HG03558 (cell line): ENCODE measurements around the gene OOSP3.
A peak's percentile ranks its signal among the peaks of the same experiment; 100 is the strongest.
"Not testable (repeated sequence)": the region's sequence is repeated elsewhere in the genome, so short reads cannot be mapped to it uniquely, and the experiment has no call there.

ENCODE experiments used
- ATAC-seq: cut with Tn5 transposase; IDR thresholded peaks from one replicate; pipeline ENCODE4 v1.9.1; 2021; ENCODE audit warnings: moderate number of reproducible peaks; ENCODE audit not compliant: unreplicated experiment; ENCODE audit errors: extremely low read depth

The OOSP3 gene, protein sequence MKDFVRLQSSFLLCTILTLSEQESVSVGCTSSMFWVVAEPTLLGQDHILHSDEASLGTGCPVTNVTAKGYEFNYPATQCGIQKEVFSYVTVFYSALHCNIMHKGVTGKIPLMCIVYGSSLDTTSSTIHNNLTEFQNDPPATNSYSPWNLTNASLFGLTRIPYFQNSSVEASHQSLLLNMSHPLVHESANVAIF

DNA sequence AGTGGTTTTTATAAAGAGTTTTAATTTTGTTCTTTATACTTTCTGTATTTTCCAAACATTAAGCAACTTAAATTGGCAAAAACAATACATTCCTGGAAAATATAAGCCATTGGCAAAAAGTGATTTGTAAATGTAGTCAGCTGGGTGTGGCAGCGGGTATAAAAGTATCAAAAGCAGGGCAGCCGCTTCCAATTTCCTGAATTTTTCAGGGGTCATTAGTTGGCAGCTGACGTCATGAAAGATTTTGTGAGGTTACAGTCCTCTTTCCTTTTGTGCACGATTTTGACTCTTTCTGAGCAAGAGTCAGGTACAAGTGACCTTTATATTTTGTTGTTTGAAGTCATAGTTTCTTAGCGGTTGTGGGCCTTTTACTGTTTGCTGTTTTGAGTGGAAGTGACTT lies at the start of gene OOSP3:
TSS of gene OOSP3 (plus strand) at position 208 of the 400 bp plus-strand sequence. CDS start at position 235, 27 bp downstream.
- no peak for ATAC-seq

DNA sequence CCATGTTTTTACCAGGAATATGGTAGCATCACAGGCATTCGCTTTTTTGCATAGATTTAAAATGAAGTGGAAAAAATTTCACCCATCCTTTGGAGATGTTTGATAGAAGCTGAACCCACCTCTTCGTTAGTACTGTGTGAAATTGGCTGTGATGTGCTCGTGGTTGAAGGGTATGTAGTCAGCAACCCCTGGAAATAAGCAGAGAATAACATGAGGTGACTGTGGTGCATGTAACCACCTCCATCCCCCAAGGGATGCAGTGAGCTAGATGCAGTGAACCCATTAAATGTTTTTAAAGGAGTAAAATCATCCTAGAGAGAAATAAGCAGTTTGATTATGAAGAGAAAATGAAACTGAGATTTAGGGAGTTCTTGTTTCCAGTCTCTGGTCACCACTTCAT lies 49.2 kb upstream of the OOSP3 start:
- ATAC-seq = no peak

DNA sequence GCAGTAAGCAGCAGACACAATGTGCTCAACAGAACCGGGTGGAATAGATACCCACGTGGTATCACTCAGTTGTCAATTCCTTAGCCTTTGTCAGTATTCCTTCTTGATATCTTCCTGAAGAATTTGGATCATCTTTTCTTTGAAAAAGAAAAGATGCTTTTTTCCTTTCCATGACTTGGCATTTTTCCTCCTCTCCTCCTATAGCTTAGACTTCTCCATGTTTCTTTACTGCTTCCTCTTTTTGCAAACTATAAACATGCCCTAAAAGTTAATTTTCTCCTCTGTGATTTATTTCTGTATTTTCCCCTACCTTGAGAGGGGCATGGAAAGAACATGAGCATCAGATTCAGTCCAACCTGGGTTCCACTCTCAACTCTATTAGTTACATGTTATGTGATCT lies 45.0 kb upstream of the OOSP3 start:
- no peak for ATAC-seq

DNA sequence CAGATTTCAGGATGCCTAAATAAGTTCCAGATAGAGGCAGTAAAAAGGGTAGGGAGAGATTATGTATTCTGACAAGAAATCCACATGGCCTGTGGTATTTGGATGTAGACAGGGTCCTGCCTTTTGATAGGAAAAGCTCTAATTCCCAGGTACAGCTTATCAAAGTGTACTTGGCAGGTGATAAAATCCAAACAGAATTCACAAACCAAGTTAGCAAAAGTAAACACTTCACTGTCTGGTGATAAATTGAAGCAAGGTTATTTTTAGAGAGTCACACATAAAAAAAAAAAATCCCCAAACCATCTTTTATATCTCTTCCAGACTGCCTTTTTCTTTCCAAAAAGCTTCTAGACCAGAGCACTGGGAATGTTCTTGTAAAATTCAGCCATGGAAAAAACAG lies 39.0 kb upstream of the OOSP3 start:
- no peak for ATAC-seq

DNA sequence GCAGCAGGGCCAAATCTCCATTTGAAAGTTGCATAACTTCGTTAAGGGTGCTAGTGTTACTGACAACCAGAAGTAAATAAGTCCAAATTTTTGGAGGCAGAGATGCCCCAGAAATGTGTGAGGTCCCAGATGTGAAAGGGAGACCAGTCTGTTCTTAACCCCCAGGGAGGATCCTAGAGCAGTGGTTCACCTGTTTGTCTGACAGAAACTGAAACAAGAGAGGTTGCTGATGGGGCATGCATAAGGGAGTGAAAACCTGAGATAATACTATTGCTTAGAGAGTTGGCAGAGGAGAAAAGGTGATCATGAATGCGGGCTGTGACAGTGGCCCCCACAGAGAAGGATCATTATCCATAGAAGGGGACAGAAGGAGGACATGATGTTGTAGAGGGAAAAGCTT lies 37.1 kb upstream of the OOSP3 start:
- ATAC-seq = no peak

DNA sequence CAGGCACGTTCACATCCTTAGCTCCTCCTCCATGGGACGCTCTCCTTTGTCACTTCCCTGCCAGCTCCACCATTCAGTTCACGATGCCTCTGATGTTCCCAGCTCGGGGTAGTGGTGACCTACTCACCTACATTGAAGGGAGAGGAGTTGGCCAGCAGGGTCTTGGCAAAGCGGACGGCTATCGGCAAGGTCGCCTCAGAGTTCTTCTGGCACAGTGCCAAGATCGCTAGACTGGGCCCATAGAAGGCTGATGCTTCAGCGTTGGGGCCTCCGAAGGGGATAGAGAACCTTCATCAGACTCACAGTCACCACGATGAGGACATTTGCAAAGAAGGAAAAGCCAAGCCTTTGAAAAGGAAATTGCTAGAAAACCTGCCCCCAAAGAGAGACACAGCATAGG lies 36.3 kb upstream of the OOSP3 start:
- no peak for ATAC-seq

DNA sequence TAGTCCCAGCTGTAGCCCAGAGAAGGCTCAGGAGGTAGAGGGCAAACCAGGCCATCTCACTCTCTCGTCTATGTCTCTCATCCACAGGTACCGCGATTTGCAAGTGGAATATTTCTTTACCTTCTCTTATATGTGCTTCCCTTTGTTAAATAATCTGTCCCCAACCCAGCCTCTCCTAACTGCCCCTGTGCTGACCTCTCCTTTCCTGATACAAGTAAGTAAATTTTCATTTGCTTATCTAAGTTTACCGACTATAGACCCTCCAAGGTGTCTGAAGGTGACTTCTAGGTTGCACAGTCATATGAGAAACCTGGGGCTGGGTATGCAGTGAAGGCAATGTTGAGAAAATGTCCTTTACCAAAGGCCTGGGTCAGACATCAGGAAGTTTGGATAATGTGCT lies 33.2 kb upstream of the OOSP3 start, which contains the start of gene CBLIF:
TSS of gene CBLIF (minus strand) at position 101 of the 400 bp plus-strand sequence. CDS start at position 55, 46 bp downstream.
- ATAC-seq = no peak

DNA sequence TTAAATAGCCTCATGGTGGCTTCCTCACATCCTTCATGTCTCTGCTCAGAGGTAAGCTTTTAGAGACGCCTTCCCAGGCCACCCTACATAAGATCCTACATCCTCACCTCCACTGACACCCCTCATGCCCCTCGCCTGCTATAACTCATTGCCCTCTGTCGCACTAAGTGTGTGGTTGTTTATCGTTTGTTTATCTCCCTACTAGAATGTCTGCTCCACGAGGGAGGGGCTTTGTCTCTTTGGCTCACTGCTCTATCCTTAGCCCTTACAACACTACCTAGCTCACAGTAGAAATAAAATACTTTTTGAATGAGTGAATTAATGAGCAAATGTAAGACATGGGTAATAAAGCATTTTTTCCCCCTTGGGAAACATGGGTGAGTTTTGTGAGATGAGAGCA lies 32.0 kb upstream of the OOSP3 start:
- ATAC-seq = no peak

DNA sequence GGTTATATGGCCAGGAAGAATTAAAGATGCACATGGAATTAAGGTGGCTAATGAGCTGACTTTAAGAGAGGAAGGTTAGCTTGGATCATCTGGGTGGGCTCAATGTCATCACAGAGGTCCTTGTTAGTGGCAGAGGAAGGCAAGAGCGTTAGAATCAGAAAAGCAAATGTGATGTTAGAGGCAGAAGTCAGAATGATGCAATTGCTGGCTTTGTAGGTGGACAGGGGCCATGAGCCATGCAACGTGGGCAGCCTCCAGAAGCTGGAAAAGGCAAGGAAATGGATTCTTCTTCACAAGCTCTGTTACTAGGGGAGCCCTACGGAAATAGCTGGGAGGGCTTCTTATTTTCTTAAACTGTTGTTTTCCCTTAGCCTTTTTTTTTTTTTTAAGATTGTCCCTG lies 31.0 kb upstream of the OOSP3 start:
- no peak for ATAC-seq

DNA sequence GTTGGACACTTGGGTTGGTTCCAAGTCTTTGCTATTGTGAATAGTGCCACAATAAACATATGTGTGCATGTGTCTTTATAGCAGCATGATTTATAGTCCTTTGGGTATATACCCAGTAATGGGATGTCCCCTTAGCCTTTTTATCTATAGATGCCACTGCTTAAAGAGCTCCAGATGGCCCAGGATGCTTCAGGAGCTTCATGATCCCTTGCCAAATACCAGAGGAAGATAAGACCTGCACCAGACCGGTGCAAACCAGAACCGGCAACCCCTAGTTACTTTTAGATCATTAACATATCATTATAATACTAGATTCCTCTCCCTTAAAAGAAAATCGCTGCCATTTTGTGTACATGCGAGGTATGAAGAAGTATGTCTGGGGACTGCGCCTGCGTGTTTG lies 30.1 kb upstream of the OOSP3 start:
- ATAC-seq = not testable (repeated sequence)

DNA sequence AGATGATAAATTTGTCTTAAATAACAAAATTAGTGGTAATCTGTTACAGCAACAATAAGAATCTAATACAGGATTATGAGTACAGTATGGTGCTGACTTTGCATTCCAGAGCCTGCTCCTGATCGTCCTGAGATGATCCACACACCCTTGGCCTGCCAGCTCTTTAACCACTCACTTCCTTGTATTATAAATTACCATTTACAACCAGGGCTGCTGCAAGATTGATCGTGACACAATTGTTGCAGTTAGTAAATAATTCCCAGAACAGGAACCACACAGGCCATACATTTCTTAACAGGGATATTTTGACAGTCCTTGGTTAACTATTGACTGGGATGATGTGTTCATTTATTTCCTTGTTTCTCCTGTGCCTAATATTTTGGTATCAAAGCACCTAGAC lies 29.5 kb upstream of the OOSP3 start:
- ATAC-seq = peak; percentile 65

DNA sequence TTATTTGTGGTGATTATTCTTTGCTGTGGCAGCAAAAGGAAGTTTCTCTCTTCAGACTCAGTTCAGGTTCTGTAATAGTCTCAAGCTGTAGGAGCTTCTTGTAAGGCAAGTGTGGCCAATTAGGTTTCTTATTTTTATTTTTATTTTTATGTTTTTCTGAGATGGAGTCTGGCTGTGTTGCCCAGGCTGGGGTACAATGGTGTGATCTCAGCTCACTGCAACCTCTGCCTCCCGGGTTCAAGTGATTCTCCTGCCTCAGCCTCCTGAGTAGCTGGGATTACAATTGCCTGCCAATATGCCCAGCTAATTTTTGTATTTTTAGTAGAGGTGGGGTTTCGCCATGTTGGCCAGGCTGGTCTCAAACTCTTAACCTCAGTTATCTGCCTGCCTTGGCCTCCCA lies 29.0 kb upstream of the OOSP3 start:
- not testable (repeated sequence) for ATAC-seq

DNA sequence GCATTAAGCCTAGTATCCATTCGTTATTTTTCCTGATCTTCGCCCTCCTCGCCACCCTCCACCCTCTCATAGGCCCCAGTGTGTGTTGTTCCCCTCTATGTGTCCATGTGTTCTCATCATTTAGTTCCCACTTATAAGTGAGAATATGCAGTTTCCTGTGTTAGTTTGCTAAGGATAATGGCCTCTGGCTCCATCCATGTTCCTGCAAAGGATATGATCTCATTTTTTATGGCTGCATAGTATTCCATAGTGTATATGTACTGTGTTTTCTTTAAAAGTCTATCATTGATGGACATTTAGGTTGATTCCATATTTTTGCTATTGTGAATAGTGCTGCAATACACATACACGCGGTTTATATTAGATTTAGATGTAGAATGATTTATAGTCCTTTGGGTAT lies 27.2 kb upstream of the OOSP3 start:
- not testable (repeated sequence) for ATAC-seq

DNA sequence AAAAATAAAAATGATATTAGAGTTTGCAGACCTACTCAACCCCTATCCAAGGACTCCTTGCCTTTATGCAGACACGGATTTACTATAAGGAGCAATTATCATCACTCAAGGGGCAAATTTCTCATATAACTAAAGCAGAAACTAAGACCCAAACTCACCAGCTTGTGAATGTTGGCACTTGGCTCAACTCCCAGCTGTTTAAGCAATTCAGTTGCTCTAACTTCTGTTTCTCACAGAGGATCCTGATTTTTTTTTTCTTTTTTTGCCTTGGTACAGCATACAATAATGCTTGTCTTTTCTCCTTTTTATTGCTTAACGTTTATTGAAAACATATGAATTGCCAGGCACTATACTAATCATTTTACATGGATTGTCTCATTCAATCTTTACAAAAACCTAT lies 23.7 kb upstream of the OOSP3 start:
- no peak for ATAC-seq

DNA sequence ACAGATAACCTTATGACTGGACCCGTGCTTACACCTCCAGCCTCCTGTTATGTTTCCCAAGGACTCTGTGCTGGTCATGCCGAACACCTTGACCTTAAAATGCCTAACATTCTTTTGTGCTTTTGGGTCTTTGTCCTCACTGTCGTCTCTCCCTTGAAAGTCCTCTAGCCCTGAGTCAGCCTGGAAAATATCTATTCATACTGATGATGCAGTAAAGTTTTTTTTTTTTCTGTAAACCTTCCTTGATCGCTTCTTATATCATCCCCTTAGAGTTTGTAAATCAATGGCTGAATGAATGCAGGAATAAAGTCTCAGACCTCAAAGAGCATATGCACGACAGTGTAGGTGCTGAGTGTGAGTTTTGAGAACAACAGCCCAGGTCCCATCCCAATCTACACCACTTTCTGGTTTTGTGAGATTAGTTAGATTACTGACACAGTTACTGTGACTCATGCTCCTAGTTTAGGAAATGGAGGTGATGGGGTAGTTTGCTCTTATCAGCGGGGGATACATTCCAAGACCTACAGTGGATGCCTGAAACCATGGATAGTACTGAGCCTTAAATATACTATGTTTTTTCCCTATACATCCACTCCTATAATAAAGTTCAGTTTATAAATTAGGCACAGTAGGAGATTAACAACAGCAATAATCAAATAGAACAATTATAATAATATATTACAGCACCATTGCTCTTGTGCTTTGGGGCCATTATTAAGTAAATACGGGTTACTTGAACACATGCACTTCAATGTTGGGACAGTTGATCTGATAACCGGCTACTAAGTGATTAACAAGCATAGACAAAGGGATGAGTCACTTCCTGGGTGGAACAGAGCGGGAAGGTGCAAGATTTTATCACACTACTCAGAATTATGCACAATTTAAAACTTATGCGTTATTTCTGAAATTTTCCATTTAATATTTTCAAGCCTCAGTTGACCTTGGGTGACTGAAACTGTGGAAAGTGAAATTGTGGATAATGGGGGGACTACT lies 20.8 kb upstream of the OOSP3 start:
- ATAC-seq = no peak

DNA sequence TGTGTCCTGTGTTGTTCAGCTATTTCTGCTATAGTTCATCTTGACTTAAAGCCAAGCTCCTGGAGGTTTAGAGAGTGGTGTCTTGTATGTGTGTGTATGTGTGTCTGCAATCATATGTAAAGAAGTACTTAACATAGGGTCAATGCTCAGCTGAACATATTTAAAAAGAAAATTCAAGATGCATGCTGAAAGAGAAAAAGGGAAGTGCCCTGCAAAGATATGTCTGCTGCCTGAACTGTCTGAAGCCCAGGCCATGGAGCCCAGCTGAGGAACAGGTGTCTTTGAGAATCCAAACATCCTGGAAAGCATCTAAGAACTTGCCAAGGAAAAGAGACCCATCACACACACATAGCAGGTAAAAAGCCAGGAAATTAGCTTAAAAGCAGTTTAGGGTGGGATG lies 18.9 kb upstream of the OOSP3 start:
- ATAC-seq = no peak

DNA sequence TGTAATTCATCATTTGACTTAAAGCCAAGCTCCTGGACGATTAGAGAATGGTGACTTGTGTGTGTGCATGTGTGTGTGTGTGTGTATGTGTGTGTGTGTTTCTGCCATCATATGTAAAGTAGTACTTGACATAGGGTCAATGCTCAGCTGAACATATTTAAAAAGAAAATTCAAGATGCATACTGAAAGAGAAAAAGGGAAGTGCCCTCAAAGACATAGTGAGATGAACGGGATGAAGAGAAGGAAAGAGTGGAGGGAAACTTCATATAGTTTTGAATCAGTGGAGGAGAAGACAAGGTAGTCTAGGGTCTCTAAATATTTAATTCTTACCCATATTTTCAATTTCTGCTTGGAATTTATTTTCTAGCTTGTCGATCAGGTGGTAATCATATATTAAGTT lies 16.3 kb upstream of the OOSP3 start:
- ATAC-seq = no peak

DNA sequence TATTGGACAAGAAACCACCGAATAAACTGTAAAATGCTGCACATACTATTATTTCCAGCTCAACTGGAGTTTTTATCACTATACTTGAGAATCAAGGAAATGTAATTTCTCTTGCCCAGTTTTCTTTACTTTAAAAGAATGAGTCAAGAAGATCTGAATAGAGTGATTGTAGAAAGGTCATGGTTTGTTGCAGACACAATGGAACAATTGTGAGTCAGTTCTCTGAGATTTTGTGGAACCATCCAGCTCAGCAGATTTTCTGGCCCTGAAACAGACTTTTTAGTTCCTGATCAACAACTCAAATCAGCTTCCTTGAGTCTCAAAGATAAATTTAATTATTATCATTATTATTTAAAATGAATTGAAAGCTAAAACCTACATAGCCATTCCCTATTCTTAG lies 13.6 kb upstream of the OOSP3 start:
- ATAC-seq = no peak

DNA sequence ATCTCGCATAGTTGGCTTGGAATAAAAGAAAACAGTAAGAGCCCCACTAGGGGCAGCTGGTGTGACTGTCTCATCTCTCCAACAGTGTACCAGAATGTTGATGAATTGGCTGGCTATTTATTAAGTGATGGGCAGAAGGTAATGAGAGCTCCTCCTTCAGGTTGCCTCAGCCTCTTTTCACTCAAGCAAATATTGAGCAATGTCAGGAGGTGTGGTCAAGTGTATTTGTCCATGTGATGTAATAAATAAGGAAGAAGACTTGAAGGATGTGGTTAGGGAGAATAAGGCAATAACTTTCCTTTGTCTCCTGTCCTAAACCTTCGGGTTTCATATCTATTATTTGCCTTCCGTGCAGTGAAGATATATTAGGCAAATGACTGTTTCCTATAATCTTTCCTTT lies 12.2 kb upstream of the OOSP3 start, which contains the start of gene TCN1:
TSS of gene TCN1 (minus strand) at position 91 of the 400 bp plus-strand sequence. CDS start at position 74, 17 bp downstream.
- no peak for ATAC-seq

DNA sequence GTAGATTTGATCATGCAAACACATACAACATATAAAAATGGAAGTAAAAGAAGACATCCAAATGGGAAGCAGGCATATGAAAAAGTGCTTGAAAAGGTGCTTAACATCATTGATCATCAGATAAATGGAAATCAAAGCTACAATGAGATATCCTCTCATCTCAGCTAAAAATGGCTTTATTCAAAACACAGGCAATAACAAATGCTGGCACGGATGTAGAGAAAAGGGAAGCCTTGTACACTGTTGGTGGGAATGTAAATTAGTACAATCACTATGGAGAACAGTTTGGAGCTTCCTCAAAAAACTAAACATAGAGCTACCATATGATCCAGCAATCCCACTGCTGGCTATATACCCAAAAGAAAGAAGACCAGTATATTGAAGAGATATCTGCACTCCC lies 11.7 kb upstream of the OOSP3 start:
- ATAC-seq = no peak

DNA sequence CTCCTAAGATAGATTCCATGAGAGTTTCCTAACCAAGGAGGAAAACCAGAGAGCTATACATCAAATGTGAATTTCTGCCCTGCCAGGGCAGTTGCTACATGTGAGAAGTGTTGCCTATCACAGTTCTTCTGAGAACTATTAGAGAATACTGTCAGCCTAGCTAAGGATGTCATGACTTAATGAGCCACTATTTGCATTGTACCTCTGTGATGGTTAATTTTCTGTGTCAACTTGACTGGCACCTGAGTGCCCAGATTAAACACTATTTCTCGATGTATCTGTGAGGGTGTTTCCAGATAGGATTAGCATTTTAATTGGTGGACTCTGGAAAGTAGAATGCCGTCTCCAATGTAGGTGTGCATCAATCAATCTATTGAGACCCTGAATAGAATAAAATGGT lies 10.6 kb upstream of the OOSP3 start:
- ATAC-seq = no peak
